HG03066 (cell line): ENCODE results near the gene LAMC3.

Experiments used
- ATAC-seq: cut with Tn5 transposase; IDR thresholded peaks from one replicate; pipeline ENCODE4 v1.9.1; 2021; ENCODE audit warnings: low read depth; ENCODE audit not compliant: unreplicated experiment

LAMC3 gene

GRCh38 chr9:131038256-131039128, 29.5 kb downstream of the LAMC3 start:
- no peak for ATAC-seq

GRCh38 chr9:131039129-131039954, 30.4 kb downstream of the LAMC3 start:
- ATAC-seq: no peak

- no peak for ATAC-seq
Observed at GRCh38 chr9:131042666-131043065, 33.7 kb downstream of the LAMC3 start.

GRCh38 chr9:131043087-131043486, 34.1 kb downstream of the LAMC3 start:
- ATAC-seq: no peak

GRCh38 chr9:131043646-131044045, 34.7 kb downstream of the LAMC3 start:
- no peak for ATAC-seq

- ATAC-seq: no peak
Observed at GRCh38 chr9:131045300-131046092, 36.5 kb downstream of the LAMC3 start.

- no peak for ATAC-seq
Observed at GRCh38 chr9:131046093-131046380, 37.1 kb downstream of the LAMC3 start.

GRCh38 chr9:131046581-131047202, 37.7 kb downstream of the LAMC3 start:
- ATAC-seq: no peak

GRCh38 chr9:131048332-131048731, 39.4 kb downstream of the LAMC3 start:
- no peak for ATAC-seq

GRCh38 chr9:131048820-131049219, 39.8 kb downstream of the LAMC3 start:
- no peak for ATAC-seq

GRCh38 chr9:131049829-131050715, 41.1 kb downstream of the LAMC3 start:
- no peak for ATAC-seq

GRCh38 chr9:131050831-131051230, 41.9 kb downstream of the LAMC3 start:
- no peak for ATAC-seq

- ATAC-seq: no peak
Observed at GRCh38 chr9:131051592-131052517, 42.9 kb downstream of the LAMC3 start.

GRCh38 chr9:131053896-131054295, 44.9 kb downstream of the LAMC3 start:
- no peak for ATAC-seq

GRCh38 chr9:131056781-131057506, 48.0 kb downstream of the LAMC3 start:
- no peak for ATAC-seq

GRCh38 chr9:131060900-131061630, 52.1 kb downstream of the LAMC3 start:
- ATAC-seq: no peak

GRCh38 chr9:131062969-131063368, 54.0 kb downstream of the LAMC3 start:
- no peak for ATAC-seq
